ENCODE results near the gene PIGBOS1.
"Not testable (repeated sequence)": the region's sequence is repeated elsewhere in the genome, so short reads cannot be mapped to it uniquely, and the experiment has no call there.

Gene PIGBOS1

DNA sequence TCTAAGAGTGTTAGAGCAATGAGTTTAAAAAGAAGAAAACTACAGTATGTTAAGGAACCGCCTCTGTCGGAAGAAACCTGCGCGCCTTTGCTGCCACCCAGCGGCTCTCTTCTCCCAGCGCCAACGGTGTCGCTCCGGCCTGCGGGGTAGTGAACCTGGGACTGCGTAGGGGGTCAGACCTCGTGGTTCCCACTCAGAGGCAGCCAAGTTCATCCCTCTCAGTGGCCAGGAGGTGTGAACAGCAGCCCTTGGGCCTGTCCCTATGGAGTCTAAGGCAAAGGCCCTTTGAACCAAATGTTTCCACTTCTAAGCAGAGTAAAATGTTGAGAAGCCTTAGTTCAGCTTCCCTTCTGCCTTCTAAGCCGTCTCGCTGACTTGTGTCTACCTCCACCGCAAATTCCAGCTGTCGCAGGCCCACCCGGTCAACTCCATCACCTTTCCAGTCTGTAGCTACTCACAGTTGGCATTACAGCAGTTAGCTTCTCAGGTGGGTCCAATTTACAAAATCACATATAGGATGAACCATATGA is 28.3 kb downstream of the PIGBOS1 start:
- peak; percentile 90 for DNase-seq

DNA sequence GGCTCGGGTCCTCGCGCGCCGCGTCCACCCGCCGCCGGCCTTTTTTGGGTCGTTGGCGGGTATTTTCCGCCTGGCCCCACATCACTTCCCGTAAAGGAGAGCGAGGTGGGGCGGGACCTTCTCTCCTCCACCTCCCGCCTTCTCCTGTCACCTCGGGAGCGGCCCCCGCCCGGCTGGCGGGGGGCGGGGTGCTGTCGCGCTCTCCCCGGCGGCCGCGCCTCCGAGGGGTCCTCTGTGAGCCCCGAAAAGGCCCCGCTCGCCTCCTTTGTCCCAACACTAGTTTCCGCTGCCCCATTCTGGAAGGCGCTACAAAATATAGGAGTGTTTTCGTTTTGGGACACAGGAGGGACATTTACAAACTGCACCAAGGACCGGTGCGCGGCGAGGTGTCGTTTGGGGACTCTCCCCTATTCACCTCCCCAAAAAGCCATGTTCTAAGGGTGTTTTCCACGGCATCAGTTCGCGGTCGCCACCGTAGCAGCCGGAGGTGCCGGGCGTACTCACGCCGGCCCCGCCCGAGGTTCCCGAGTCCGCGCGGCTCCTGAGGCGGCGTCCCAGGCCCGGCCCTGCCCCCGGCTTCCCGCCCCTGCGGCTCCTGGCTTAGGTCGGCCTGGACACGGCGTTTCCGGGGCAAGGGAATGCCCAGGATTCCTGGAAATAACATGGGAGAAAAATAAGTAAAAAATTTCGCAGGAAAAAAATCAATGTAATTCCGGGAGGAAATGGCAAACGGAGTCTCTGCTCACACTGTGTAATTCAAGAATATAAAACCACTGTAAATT is 29.0 kb downstream of the PIGBOS1 start, which contains the start of gene RAB27A:
Gene RAB27A, minus strand, starts transcription at position 68 of the 782 bp plus-strand sequence. CDS start 54,879 bp downstream, outside the sequence.
- DNase-seq = peak; percentile 89

DNA sequence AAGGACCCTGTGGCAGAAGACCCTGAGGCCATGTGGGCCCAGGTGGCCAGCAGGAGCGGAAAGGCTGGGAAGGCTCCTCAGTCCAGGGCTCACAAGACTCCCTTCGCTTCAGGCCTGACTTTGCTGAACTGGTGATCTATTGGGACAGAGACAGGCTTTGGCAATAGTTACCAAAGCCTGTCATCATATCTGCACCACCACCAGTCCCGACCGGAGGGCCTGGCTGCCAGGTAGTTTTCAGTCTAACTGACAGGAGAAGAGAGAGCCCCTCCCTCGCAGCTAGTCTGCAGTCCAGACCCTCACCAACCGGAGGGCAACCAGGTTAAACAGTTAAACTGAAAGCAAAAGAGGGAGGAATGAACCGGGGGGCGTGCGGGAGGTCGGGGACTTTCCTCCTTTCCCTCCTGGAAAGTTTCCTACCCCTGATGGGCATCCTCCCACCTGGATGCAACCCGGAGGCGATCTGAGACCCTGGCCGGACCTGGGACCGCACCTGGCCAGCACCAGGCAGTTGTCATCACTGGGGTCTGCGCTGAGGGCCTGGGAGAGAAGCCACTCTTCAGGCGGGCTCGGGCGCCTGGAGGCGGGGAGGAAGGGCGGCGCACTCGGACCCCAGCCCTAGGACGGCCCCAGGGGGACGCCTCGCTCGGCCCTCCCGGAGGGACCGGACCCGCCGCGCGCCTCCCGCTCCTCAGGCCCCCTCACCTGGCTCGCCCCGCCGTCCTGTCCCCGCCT is 29.7 kb downstream of the PIGBOS1 start:
- peak; percentile 71 for DNase-seq

DNA sequence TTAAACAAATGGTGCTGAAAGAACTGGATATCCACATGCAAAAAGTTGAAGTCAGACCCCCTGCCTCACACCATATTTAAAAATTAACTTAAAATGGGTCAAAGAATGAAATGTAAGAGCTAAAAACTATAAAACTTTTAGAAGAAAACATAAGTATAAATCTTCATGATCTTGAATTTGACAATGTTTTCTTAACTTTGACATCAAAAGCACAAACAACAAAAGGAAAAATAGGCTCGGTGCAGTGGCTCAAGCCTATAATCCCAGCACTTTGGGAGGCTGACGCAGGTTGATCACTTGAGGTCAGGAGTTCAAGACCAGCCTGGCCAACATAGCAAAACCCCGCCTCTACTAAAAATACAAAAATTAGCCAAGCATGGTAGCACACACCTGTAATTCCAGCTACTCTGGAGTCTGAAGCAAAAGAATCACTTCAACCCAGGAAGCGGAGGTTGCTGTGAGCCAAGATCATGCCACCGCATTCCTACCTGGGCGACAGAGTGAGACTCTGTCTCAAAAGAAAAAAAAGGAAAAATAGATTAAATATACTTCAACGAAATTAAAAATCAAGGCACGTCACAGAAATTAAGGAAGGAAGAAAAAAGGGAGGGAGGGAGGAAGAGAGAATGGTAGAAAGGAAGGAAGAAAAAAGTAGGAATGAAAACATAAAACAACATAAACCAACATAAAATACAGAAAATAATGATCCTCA is 30.8 kb downstream of the PIGBOS1 start:
- DNase-seq = no peak

DNA sequence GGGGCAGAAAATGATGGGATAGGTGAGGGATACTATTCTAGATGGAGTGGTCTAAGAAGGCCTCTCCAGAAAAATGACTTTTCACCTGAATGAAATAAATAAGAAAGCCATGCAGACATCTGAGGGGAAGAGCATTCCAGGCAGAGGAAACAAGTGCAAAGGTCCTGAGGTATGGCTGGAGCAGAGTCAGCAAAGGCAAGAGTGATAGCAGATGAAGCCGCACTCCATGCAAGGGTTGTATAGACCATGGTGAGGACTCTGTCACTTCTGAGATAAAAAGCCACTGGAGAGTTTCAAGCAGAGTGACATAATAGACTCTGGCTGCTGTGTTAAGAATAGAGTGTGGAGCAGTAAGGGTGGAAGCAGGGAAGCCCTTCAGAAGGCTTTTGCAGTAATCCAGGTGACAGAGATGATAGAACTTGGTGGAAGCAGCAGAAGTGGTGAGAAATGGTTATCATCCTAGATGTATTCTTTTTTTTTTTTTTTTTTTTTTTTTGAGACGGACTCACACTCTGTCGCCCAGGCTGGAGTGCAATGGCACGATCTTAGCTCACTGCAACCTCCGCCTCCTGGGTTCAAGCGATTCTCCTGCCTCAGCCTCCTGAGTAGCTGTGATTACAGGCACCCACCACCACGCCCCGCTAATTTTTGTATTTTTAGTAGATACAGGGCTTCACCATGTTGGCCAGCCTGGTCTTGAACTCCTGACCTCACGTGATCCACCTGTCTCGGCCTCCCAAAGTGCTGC is 32.3 kb downstream of the PIGBOS1 start:
- DNase-seq = not testable (repeated sequence)

DNA sequence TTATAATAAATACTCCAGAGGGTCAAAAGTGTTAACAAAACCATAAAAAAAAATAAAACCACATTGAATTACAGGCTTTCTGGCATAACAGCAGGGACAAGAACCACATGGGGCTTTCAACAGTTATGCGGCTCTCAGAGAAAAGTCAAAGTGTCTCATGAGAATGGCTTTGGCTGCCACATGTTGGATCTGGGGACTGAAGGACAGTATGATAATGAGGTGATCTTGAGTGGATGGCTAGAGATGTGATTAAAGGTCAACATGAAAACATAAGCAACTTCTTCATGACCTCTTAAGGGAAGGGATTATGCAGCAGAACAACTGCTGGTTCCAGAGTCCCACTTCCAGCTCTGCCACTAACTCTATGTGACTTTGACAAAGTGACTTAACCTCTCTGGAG is 34.5 kb downstream of the PIGBOS1 start:
- no peak for DNase-seq

DNA sequence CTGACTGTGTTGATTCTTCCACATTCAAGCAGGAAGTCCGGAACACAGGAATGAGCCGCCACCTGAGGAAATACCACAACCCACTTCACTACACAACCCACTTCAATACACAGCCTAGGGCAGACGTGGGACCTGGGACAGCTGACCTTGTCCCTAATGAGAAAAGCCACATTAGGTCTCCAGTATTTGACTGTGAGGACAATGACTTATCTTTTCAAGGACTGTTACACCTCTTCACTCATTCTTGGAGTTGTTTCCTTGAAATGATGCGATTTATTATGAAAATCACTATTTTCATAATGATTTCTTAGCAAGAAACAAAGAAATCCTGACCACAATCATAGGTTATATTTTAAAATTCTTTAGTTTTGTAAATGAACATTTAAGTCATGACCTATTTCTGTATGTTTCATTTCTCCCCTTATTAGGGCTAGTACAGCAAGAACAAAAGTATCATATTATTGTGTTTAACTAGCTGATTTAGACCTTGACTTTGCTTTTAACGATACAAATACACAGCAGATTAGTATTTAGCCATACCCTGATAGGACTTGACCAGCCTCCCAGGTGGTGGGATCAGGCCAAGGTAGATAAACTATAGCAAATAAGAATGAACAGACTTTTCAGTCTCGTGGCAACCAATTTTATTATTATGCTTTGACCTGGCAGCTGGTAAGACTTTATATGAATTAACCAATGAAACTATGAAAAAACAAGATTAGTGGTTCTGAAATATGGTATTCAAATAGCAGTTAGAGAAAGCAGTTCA is 35.4 kb downstream of the PIGBOS1 start:
- DNase-seq = no peak

DNA sequence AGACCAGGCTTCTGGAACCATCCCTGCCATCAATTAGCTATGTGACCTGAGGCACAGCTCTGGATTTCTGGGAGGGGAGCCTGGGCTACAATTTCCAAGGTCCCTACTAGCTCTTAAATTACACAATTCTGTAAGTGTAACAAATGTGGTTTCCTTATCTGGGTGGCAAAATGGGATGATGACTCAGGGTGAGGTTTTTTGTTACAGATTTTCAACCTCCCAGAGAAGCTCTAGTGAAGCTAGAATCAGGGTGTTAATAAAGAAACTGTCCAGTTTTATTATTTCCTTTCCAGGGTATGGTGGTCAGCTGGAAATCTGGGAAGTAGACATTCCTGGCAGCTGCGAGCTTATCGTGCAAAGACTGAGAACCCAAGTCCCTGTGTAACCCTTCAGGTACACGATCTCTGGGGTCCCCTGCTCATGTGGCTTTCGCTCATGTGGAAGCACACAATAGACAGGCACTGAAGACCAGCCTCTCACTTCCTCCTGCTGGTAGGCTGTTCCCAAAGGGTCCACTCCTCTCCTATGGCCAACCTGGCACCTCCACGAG is 36.6 kb downstream of the PIGBOS1 start:
- no peak for DNase-seq

DNA sequence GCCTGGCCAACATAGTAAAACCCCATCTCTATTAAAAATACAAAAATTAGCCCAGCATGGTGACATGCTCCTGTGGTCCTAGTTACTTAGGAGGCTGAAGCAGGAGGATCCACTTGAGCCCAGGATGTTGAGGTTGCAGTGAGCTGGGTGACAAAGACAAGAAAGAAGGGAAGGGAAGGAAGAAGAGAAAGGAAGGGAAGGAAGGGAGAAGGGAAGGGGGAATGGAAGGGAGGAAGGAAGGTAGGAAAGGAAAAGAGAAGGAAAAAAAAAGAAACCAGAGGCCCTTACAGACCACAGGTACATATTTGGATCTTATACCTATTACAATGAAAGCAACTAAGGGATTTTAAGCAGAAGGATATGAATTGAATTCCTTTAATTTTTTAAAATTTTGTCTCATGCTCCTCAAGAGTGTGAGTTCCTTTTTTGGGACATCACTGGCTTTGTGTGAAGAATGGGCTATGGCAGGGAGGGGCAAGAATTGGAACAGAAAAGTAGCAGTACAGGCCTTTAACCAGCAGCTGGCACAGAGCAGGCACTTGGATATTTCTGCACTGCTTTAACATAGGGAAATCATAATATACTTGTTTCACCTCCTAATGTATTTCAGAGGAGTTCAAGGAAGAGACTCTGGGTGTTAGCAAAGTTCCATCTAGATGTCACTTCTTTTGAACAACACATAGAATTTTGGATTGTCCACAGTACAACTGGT is 37.2 kb downstream of the PIGBOS1 start:
- no peak for DNase-seq

DNA sequence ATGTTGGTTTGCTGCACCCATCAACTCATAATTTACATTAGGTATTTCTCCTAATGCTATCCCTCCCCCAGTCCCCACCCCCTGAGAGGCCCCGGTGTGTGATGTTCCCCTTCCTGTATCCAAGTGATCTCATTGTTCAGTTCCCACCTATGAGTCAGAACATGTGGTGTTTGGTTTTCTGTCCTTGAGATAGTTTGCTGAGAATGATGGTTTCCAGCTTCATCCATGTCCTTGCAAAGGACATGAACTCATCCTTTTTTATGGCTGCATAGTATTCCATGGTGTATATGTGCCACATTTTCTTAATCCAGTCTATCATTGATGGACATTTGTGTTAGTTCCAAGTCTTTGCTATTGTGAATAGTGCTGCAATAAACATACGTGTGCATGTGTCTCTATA is 38.3 kb downstream of the PIGBOS1 start:
- DNase-seq = not testable (repeated sequence)

DNA sequence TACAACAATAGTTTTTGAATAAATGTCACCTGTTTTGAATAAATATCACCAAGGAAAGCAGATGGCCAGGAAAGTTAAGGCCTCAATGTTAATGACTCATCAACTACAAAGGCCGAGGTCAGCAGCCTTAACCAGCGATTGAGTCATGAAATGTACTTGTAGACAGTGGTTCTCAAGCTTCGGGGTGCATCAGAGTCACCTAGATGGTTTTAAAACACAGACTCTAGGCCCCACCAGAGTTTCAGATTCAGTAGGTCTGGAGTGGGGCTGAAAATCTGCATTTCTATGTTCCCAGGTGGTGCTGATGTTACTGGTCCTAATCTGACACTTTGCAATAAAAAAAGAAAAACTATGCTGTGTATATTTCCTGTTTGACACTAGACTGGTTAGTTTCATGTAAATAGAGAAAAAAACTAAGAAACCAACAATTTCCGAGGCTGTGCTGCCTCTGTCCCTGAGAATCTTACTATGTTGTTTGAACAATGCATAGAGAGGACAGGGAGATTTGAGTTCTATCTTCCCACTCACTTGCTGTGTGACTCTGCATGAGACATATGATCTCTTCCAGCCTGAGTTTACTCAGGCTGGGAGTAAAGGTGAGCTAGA is 39.1 kb downstream of the PIGBOS1 start:
- DNase-seq = no peak

DNA sequence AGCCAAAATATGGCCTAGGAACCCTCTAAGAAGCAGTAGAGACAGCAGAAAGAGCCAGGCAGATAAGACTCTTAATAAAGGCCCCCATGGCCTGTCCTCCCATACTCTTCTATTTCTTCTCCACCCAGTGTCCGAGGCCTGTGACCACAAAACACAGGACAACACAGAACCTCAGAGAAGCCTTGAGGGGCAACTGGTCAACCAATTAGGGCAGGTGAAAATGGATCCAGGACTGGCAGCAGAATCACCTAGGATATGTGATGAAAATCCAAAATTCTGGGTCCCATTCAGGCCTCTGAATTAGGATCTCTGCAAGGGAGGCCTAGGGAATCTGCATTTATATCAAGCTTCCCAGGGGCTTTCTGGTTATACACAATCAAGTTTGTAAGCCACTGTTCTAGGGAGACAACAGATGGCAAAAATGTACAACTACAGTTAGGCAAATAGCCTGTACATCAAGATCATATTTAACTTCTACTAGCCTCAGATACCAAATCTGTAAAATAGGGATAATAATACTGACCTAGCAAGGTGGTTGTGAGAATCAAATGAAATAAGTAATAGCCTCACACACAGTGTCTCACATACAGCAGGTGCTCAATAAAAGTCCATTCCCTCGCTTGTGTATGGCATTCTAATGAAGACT is 39.7 kb downstream of the PIGBOS1 start:
- no peak for DNase-seq

DNA sequence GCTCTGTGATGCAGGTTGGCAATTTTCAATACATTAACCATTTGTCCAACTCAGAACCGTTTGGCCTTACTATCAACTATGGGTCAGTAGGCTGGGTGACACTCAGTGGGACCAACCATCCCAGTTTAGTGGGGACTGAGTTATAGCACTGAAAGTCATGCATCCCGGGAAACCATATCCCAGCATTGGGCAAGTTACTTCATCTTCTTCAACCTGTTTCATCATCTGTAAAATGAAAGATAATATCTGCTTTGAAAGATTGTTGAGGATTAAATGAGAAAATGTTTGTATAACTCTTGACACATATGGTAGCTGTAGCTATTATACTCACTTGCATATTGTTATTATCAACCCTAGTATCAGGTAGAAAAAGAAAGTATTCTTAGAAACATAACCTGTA is 41.2 kb downstream of the PIGBOS1 start:
- DNase-seq = no peak

DNA sequence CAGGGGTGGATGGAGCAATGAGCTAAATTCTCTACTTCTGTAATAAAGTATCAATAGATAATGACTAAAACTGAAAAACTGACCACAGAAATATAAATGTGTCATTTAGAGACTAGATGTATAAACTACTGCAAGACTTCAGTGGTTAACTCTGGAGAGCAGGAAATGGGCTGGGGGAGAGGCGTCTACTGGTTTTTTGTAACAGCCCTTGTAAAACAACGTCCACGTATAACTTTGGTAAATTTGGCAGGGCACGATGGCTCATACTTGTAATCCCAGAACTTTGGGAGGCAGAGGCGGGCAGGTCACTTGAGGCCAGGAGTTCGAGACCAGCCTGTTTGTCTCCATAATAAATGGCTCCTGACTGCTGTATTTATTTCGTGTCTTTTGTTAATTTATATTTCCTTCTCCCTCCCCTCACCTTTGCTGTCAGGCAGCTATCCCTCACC is 41.8 kb downstream of the PIGBOS1 start:
- no peak for DNase-seq

DNA sequence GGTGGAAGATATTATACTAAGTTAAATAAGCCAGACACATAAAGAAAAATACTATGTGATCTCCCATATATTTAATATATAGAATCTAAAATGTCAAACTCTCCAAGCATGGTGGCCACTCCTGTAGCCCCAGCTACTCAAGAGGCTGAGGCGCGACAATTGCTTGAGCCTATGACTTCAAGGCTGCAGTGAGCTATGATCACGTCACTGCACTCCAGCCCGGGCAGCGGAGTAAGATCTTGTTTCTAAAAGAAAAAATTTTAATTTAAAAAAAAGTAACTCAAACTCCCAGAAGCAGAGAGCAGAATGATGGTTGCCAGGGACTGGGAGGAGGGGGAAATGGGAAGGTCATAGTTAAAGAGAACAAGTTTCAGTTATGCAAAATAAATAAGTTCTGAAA is 42.6 kb downstream of the PIGBOS1 start:
- no peak for DNase-seq

DNA sequence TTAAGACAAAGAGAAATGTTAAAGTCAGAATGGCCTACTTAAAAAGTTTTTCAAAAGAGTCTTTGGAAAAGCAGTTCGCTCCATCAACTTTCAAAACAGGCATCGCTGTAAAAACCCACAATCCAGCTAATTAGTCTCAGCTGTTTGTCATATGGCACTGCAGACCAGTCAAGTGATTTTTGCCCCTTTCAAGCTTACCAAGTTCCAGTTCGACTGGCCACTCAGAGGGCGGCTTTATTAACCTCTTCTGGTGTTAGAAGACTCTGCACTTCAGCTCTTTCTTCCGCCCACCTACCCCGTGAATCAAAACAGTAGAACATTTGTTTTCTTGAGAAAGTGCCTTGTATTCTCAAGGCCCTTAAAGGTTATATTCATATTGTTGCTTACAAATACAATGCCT is 48.6 kb downstream of the PIGBOS1 start:
- no peak for DNase-seq

DNA sequence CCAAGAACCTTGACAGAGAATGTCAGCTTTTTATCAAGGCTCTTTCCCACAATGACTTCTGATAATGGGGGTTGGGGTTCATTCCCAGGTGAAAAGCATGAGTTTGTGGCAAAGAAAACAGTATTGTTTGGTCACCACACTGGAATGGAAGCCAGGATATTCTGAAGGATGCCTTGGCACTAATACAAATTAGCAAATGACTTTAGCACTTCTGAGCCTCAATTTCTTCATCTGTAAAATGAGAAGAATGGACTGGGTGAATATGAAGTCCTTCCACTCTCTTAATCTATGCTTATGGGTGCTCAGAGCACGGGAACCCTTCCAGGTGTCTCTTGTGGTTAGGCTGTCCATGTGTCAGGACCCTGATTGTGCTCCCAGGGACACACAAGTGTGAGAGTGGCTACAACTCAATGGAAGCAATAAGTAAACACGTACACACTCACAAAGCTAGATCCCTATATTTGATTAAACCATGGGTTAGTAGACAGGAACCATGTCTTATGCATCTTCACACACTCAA is 50.7 kb downstream of the PIGBOS1 start:
- no peak for DNase-seq

DNA sequence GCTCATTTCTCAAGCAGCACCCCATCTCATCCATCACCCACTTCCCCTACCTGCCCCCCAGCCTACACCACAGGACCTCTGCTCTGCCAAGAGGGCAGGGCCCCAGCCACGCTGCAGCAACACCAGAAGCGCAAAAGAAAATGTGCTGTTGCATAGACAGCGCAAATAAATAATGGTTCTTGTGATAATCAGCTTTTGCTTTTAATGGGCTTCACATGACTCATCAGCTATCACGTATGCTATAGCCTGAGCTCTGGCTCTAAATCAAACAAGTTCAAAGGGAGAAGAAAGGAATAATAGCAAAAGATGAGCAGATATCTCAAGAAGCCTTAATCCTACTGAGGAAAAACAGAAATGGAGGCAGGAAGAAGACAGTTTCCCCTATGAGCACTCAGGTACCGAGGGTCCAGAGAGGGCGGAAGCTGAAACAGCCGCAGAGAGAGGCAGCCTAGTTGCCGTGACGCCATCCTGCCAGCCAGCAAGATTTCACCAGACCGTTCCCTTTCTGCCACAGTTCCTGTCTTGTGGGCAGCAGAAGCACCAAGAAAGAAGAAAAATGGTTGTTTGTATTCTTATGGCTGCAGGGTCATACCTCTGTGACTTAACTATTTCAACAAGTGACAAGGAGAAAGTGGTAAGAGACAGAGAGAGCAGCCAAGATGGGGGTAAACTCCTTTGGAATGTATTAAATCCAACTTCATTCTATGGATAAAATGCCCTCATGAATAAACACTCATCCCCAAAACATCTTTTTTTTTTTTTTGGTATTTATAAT is 51.3 kb downstream of the PIGBOS1 start:
- DNase-seq = no peak
